Mucosa of gallbladder (tissue), 1 donor: ENCODE results near the gene CTSW. TPM values are rescaled to one million over a fixed set of nuclear protein-coding genes. Genes with fewer than 3 reads are reported as not detected.
"Not testable (repeated sequence)": the region's sequence is repeated elsewhere in the genome, so short reads cannot be mapped to it uniquely, and the experiment has no call there.

Experiments used
- DNase-seq: peaks from one replicate; pipeline ENCODE4 v3.0.0-alpha.2; 2020; ENCODE audit warnings: low spot score
- total RNA-seq: library from RNA; stranded (reverse); gene quantifications from one replicate; pipeline ENCODE4 v1.2.1, GENCODE V29; 2021
- donor health status: DM: no; HTN: no; CAD: no.

The CTSW gene, protein sequence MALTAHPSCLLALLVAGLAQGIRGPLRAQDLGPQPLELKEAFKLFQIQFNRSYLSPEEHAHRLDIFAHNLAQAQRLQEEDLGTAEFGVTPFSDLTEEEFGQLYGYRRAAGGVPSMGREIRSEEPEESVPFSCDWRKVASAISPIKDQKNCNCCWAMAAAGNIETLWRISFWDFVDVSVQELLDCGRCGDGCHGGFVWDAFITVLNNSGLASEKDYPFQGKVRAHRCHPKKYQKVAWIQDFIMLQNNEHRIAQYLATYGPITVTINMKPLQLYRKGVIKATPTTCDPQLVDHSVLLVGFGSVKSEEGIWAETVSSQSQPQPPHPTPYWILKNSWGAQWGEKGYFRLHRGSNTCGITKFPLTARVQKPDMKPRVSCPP
- total RNA-seq: 2.7 TPM

DNA sequence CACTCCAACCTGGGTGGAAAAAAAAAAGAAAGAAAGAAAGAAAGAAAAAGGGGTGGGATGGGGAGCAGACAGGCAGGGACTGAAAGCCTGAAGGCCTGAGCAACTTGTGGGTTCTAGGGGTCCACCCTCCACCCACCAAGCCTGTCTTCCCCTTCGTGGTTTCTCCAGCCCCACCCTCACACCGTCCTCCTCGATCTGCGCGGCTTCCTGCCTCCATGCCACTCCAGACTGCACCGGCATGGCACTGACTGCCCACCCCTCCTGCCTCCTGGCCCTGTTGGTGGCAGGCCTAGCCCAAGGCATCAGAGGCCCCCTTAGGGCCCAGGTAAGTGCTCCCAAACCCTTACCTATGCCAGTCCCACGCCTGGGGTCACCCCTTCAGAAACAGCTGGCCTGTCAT is at the start of gene CTSW:
Gene CTSW, plus strand, starts transcription at position 221 of the 400 bp plus-strand sequence. Its CDS starts 18 bp downstream, at position 239.
- DNase-seq: no peak

DNA sequence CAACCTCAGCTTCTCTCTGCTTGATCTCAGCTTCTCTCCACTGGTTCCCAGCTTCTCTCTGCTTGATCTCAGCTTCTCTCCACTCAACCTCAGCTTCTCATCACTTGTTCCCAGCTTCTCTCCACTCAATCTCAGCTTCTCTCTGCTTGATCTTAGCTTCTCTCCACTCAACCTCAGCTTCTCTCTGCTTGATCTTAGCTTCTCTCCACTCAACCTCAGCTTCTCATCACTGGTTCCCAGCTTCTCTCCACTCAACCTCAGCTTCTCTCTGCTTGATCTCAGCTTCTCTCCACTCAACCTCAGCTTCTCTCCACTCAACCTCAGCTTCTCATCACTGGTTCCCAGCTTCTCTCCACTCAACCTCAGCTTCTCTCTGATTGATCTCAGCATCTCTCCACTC is 47.4 kb upstream of the CTSW start:
- not testable (repeated sequence) for DNase-seq

DNA sequence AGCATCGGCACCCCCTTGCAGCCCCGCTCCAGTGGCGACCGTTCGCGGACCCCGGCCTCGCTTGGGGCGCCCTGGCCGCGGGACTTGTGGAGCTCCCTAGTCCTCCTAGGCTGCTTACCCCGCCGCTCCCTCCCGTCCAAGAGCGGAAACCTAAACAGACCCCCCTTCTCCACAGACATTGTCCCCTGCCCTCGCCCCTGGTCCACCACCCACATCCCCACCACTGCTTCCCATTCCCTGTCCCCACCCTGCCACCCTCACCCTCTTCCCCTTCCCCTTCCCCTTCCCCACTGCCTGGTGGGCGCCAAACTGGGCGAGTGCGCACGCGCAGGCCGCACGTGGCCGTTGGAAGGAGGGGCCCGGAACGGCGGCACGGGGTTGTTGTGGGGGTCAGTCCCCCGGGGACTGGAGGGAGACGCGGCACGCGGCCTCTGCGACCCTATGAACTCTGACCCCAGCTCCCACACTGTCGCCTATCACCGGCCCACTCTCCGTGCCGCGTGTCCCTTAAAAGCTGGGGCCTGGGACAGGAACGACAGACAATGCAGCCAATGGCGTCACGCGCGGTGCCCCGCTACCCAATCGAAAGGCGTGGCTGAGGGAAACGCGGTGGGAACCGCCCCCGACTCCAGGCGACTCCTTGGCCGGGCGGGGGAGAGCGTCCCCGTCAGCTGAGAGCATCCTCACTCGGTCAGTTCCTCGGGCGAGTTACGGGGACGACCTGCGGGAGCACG is 46.2 kb upstream of the CTSW start, which contains the start of gene SNX32:
Gene SNX32, plus strand, starts transcription at position 667 of the 734 bp plus-strand sequence. CDS start 103 bp downstream, outside the sequence.
- DNase-seq: peak; percentile 96

DNA sequence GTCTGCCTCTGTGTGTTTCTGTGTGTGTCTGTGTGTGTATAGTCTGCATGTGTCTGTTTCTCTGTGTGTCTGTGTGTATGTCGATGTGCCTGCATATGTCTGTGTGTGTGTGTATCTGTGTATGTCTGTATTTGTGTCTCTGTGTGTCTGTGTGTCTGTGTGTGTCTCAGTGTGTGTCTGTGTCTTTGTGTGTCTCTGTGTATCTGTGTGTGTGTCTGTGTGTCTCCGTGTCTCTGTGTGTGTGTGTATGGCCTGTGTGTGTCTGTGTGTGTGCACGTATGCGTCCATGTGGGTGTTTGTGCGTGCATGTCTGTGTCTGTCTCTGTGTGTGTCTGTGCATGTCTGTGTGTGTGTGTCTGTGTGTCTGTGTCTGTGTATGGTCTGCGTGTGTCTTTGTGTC is 45.4 kb upstream of the CTSW start:
- no peak for DNase-seq

DNA sequence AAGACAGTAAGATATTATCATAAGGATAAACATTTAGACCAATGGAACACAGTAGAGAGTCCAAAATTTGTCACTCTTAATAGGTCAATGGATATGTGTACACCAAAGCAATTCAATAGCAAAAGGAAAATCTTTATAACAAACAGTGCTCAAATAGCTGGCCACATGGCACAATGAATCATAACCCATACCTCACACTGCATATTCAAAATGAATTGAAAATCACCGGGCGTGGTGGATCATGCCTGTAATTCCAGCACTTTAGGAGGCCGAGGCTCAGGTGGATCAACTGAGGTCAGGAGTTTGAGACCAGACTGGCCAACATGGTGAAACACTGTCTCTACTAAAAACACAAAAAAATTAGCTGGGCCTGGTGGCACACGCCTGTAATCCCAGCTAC is 37.5 kb upstream of the CTSW start:
- no peak for DNase-seq

DNA sequence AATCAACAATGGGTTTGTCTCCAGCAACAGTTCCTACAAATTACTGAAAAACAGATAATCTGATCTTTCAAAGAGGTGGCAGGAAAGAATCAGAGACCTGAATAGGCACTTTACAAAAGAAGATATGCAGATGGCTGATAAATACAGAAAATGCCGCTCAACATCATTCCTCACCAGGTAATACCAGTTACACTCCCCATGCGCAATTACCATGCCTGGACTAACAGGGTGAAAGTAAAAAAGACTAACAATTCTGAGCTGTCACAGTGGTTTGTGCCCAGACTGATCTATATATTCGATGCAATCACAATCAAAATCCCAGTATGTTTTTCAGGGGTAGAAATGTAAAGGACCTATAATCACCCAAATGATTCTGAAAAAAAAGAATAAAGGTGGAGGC is 35.8 kb upstream of the CTSW start:
- DNase-seq: no peak

DNA sequence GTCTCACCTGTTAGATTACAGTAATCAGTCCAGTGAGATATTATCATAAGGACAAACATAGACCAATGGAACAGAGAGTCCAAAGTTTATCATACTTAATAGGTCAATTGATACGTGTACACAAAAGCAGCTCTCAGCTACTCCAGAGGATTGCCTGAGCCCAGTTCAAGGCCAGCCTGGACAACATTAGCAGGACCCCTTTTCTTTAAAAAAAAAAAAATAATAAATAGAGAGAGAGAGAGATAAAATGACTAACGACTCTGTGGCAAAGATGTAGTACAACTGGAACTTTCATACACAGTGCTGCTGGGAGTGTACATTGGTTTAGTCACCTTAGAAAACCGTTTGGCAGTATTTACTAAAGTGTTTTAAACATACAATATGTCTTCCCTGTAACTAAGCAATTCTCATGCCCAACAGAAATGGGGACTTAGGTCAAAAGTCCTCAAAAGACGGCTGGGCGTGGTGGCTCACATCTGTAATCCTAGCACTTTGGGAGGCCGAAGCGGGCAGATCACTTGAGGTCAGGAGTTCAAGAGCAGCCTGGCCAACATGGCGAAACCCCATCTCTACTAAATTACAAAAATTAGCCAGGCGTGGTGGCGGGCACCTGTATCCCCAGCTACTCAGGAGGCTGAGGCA is 35.3 kb upstream of the CTSW start:
- no peak for DNase-seq

DNA sequence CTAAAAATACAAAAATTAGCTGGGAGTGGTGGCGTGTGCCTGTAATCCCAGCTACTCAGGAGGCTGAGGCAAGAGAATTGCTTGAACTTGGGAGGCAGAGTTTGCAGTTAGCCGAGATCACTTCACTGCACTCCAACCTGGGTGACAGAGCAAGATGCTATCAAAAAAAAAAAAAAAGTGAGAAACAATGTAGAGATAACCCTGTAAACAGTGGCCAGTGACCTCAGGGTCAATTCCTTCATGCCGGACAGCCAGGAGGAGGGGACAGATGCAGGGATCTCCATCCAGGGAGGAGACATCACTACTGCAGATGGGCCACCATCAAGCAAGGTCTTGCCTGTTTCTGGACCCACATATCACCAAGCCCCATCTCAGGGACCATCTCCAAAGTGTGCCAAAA is 31.9 kb upstream of the CTSW start:
- DNase-seq: no peak

DNA sequence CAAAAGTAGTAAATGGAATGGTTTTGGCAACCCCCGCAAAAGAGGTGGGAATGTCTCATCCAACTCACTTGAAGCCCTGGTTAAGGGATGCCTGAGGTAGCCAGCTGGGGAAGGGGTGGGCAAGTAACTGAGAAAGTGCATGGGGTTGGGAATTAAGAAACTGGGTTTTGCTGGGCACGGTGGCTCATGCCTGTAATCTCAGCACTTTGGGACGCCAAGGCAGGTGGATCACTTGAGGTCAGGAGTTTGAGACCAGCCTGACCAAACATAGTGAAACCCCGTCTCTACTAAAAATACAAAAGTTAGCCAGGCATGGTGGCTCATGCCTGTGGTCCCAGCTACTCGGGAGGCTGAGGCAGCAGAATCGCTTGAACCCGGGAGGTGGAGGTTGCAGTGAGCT is 30.9 kb upstream of the CTSW start:
- not testable (repeated sequence) for DNase-seq

DNA sequence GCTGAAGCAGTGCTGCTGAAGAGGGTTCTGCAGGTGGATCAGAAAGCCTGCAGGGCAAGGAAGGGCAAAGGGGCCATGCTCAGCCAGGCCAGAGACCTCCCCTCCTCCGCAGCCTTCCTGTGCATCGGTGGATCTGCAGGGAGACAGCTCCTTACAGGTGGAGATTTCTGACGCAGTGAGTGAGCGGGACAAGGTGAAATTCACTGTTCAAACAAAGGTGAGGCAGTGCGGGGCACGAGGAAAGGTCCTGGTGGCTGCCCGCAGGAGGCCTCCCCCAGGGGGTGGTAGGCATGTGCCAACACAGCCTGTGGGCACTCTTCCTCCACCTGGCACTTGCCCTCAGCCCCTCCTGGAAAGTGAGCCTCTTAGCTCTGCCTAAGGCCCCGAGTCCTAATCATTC is 30.3 kb upstream of the CTSW start:
- DNase-seq: no peak

DNA sequence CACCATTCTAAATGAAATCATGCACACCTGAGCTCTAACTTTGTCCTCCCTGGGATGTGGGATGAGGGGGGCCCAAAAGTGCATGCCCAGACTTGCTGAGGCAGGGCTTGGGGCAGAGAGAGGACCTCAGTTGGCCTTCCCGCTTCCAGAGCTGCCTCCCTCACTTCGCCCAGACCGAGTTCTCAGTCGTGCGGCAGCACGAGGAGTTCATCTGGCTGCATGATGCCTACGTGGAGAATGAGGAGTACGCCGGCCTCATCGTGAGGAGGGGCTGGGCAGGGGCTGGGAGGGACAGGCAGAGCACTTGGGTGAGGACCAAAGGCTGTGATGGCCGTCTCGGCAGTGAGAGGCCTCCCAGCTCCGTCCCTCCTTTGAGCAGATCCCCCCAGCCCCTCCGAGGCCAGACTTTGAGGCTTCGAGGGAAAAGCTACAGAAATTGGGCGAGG is 29.8 kb upstream of the CTSW start:
- DNase-seq: no peak

DNA sequence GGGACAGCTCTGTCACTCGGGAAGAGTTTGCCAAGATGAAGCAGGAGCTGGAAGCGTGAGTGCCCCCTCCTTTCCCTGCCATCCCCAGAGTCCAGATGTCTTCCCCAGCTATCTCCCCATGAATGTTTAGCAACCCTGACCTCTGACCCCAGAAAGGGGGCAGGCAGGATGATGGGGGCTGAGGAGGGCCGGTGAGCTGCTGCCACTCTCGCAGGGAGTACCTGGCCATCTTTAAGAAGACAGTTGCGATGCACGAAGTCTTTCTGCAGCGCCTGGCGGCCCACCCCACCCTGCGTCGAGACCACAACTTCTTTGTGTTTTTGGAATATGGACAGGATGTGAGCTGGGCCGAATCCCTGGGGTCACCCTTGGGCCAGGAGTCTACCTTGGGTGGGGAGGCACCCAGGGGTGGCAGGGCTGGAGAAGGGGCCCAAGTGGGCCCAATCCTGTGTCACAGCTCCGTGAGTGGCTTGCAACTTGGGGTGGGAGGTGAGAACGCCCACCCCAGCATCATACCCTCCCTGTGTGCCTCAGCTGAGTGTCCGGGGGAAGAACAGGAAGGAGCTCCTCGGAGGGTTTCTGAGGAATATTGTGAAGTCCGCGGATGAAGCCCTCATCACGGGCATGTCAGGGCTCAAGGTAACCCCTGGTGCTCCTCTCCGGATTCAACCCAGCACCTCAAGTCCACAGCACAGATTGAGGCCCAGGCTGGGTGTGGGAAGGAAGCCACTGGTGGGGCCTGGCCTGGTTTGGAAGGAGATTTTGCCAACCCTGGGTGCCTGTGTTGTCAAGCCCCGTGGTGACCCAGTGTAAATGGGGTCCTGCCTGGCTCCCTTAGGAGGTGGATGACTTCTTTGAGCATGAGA is 29.2 kb upstream of the CTSW start:
- no peak for DNase-seq

DNA sequence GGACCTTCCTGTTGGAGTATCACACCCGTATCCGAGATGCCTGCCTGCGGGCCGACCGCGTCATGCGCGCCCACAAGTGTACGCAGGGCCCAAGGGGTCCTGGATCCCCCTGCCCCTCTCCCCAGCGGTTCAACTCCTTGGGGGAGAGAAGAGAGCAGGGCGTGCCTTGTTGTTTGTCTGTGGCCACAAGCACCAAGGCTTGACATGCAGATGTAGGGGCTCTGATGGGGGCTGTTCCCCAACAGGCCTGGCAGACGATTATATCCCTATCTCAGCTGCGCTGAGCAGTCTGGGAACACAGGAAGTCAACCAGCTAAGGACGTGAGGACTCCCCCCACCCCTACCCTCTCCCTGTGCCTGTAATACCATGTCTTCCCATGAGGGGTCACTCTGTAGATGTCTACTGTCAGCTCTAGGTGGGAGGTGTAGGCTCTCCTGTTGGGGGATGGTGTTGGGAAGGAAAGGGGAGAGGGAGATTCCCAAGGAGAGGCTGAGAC is 28.5 kb upstream of the CTSW start:
- DNase-seq: no peak

DNA sequence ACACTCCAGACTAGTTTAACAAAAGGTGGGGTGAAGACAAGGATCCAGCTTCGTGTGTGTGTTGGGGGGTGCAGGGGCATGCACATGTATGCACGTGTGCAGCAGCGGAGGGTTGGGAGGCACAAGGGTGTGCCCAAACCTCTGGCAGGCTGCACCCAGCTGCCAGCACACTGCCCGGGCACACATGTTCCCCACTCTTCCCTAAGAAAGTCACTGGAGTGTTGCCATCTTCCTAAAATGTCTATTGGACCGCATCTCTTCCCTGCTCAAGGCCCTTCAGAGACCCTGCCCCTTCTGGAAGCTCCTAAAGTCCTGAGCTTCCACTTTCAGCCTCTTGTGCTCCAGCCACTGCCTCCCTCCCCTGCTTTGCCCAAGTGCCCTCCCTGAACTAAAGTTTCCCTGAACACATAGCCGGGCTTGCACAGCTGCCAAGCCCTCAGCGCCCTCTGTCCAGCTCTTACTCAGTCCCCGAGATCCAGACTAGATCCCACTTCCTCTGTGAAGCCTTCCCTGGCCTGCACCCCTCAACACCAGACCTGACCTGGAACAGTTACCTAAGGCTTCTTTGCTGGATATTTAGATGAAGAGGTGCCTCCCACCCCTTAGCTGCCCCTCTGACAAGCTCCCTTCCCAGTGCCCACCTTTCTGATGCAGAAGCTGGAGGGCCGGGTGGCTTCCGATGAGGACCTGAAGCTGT is 27.7 kb upstream of the CTSW start:
- no peak for DNase-seq

DNA sequence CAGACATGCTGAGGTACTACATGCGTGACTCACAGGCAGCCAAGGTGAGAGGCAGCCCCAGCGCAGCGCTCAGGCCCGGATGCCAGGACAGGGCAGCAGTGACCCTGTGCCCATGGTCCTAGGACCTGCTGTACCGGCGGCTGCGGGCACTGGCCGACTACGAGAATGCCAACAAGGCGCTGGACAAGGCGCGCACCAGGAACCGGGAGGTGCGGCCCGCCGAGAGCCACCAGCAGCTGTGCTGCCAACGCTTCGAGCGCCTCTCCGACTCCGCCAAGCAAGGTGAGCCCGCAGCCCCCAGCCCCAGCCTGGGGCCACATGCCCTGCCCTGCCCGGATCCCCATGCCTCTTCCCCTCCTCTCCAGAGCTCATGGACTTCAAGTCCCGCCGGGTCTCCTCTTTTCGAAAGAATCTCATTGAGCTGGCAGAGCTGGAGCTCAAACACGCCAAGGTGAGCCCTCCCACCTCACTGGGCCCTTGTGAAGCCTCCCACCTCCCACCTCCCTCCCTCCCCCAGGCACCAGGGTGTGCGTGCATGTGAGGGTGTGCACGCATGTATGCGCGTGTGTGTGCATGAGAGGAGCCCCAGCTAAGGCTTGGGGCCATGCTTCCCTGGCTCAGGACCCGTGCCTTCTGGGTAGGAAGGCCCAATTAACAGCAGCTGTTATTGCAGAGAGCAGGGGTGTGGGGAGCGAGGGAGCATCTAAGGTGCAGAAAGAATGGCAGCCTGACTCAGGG is 27.0 kb upstream of the CTSW start:
- DNase-seq: no peak

DNA sequence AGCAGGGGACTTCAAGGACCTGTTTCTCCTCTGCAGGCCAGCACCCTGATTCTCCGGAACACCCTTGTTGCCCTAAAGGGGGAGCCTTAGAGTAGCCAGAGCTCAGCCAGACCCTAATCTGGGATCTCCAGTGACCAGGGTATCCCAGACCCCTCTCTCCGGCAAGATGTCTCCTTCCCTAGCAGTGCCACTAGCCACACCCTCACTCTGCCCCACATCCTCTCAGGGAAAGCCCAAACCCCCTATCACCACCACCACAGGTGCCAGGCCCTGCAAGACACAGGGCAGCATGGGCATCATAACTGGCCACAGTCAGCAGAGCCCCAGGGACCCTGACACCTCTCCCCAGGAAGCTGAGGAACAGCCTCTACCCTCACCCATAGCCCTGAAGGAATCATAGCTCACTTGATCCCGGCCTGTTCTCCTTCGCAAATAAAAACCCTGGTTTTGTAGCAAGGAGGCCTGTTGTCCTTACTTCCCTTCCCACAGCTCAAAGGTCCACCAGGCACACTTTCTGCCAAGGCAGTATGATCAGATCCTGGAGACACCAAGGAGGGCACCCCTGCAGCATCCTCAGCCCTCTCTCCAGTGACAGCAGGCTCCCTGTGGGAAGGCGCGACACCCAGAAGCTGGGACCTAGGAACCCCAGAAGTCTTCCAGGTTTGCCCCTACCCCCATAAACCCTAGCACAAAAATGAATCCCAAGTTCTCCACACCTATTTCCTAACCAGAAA is 26.2 kb upstream of the CTSW start:
- DNase-seq: no peak

DNA sequence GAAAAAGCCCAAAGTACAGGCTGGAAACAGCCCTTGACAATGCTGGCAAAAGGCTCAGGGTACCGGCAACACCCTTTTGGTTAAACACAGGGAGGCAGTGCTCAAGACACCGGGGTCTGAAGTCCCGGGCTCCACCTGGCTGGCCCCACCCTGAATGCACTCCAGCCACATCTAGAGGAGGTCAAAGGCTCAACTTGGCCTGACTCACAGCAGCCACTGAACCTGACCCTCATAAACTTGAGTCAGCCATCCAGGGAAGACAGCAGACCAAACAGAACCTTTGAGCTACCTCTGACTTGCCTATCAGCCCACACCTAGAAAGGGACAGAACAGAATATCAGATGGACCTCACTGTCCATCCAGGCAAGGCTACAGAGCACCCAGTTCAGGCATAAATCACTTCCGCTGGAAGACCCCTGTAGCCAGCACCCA is 25.5 kb upstream of the CTSW start:
- DNase-seq: peak; percentile 79

DNA sequence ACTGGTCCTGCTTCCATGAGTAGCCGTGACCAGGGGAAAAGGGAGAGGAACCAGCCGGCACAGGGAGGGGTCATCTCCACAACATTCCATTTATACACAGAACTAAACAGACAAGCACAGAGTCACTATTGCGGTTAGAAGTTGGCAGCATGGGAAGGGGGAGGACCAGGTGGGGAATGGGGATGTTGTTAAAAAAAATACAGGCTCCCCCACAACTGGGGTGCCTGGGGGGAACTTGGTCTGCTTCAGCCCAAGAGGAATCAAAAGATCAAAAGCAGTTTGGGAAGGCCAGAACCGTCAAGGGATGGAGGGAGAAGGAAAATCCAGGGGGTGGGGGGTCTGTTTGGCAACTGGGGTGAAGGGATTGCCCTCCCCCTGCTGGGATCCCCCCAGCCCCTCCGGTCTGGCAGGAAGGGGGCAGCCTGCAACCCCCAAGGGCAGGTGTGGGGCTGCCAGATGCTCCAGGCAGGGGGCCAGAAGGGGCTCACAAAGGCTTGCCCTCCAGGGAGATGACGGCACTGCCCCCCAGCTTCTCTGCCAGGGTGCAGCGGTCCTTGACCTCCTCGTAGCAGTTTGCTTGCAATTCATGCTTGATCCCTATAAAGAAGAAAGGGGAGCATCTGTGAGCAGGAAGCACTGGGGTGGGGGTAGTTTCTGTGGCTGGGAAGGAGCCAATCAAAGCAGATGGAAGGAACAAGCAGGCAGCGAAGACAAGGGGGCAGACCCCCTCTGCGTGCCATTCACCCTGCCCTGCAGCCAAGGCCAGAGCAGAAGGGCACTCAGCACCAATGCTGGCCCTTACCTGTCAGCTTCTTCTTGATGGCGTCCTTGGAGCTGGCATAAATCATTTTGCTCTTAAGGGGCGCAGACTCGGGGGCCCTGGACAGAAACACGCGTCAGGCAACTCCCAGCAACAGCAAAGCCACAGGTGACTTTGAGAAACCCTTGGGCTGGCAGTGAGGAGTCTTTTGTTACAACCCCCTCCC is 24.5 kb upstream of the CTSW start:
- DNase-seq: no peak
